Ascending aorta (tissue), 2 donors: Measurements from ENCODE around the gene CPXM1. TPM values are rescaled to one million over a fixed set of nuclear protein-coding genes. Genes with fewer than 3 reads are reported as not detected.
A peak's percentile ranks its signal among the peaks of the same experiment; 100 is the strongest.

ENCODE experiments used
- DNase-seq, 2 donors: peaks; one replicate each; pipeline ENCODE4 v3.0.0-alpha.2; 2019; ENCODE audit warnings: low spot score in 2 of 2
- H3K27ac ChIP-seq, 2 donors: fragments of 200-600 bp; sonication (generic); one replicate each; pipeline ENCODE4 v1.5.1; 2016 to 2017; ENCODE audit warnings: mild to moderate bottlenecking in 1 of 2
- H3K27me3 ChIP-seq: fragments of 200-600 bp; sonication (generic); one replicate; pipeline ENCODE4 v1.5.1; 2017
- H3K36me3 ChIP-seq, 2 donors: fragments of 200-600 bp; sonication (generic); one replicate each; pipeline ENCODE4 v1.5.1; 2016
- H3K4me1 ChIP-seq, 2 donors: fragments of 200-600 bp; sonication (generic); one replicate each; pipeline ENCODE4 v1.5.1; 2016 to 2017; ENCODE audit warnings: mild to moderate bottlenecking in 1 of 2
- H3K4me3 ChIP-seq, 2 donors: fragments of 200-600 bp; sonication (generic); one replicate each; pipeline ENCODE4 v1.5.1; 2016 to 2017; ENCODE audit warnings: mild to moderate bottlenecking in 1 of 2
- H3K9me3 ChIP-seq, 2 donors: fragments of 200-600 bp; sonication (generic); one replicate each; pipeline ENCODE4 v1.5.1; 2016
- intact Hi-C: fragments of 100-400 bp; cut with DNase I; formaldehyde crosslinking; loops from one replicate; pipeline ENCODE4 v1.15.1; 2023
- total RNA-seq: library from RNA; depleted of rRNA; stranded (reverse); fragments of >200 nt; gene quantifications from one replicate; pipeline ENCODE4 v1.1.0, GENCODE V29; 2016
- TF ChIP-seq, protein P1 (sequence below), 3 experiments: fragments of 200-600 bp in 2 of 3; fragments of 450-650 bp in 1 of 3; sonication (generic) in 2 of 3; IDR thresholded peaks; one replicate each; pipeline ENCODE4 v1.5.1; 2016 to 2019; ENCODE audit warnings: antibody characterized with exemption in 3 of 3, mild to moderate bottlenecking in 1 of 3, moderate library complexity in 1 of 3

Gene CPXM1
- total RNA-seq, 1 donor from 2014 or later = not detected

DNA sequence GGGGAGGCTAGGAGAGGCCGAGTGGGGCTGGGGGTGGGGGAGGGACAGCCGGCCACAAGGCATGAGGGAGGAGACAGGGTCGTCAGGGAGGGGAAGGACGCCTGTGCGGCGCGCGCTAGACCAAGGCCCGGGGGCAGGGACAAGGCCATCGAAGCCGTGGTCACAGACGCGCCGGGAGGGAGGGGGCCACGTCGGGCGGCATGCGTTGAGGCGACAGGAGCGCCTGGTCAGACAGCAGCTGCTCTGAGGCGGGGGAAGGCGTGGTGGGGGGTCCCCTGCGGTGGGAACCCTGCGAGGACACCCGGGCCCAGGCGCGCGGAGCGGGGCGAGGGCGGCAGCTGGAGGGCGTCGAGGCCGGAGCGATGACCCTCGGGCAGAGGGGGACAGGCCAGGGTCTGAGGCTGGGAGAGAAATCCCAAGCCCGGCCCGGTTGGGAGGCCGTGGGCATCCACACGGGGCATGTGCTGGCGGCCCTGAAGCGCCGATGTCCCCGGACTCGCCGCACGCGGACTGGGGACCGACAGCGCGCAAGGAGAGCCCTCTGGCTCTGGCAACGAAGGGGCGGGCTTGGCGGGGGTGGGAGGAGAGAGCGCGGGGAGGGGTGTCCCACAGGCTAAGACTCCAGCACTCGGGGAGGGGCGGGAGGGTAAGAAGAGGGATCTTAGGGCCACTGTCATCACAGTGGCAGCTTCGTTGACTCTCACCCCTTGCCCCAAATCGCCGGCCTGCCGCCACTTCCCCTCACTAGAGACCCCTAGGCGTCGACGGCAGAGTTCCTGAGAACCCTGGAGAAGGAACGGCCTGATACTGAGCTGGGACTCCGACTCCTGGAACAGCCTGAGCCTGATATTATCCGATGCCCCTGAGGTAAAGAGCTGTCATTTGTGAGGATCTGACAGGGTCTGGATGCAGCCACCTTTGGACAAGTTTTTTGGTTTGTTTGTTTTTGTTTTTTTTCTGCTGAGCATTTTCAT lies 20.8 kb upstream of the CPXM1 start:
- Histone ChIP-seq H3K4me3 (peak overlapping the region in 1 of 2 donors; percentile 30), H3K36me3 (no peaks in the 10 kb centered on the region), H3K27ac (no peak overlapping the region), H3K9me3 (no peaks in the 10 kb centered on the region), H3K27me3 (peaks cover 17% of the 10 kb centered on the region), H3K4me1 (no peaks in the 10 kb centered on the region)
- peak in 1 of 2 donors; percentile 54 for DNase-seq
- intact Hi-C loops = no loop called here
- TF ChIP-seq, protein P1, sequence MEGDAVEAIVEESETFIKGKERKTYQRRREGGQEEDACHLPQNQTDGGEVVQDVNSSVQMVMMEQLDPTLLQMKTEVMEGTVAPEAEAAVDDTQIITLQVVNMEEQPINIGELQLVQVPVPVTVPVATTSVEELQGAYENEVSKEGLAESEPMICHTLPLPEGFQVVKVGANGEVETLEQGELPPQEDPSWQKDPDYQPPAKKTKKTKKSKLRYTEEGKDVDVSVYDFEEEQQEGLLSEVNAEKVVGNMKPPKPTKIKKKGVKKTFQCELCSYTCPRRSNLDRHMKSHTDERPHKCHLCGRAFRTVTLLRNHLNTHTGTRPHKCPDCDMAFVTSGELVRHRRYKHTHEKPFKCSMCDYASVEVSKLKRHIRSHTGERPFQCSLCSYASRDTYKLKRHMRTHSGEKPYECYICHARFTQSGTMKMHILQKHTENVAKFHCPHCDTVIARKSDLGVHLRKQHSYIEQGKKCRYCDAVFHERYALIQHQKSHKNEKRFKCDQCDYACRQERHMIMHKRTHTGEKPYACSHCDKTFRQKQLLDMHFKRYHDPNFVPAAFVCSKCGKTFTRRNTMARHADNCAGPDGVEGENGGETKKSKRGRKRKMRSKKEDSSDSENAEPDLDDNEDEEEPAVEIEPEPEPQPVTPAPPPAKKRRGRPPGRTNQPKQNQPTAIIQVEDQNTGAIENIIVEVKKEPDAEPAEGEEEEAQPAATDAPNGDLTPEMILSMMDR (IDR thresholded peaks at IDR 0.05) = no peak

DNA sequence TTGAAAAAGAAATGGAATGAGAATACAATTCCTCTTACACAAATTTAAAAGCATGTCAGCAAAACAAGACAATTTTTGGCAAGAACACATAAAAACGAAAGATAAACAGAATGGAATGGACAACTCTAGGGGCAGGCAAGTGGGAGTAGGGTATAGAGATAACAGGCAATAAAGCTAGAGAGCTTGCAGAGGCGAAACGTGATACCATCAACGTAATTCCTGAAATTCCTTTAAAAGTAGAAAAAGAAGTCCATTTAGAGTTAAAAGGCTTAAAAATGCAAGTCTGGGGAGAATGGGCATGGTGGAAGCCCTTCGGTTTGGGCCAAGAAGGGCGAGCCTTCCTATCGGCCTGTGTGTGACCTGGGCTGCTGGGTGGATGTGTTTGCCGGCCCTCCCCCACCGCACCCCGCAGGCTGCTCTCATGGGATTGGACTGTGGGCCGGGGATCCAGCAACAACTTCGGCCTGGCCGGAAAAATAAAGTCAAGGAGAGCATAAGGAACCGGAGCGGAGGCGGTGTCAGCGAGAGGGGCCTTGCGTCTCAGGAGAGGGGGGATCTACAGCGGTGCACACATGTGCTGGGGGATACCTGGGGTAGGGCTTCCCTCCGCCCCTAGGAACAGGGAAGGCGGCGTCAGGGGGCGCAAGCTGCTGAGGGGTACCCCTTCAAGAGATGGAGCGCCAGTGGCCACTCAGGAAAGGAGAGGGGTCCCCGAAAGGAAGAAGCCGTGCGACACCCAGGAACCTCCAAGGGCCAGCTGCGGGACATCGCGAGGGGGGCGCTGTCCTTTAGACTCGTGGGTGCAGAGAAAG lies 19.9 kb upstream of the CPXM1 start:
- peaks cover 17% of the 10 kb centered on the region for H3K27me3 ChIP-seq
- no peak overlapping the region for H3K27ac ChIP-seq
- intact Hi-C loops = no loop called here
- TF ChIP-seq, protein P1 (IDR thresholded peaks at IDR 0.05) = no peak
- no peaks in the 10 kb centered on the region for H3K4me1 ChIP-seq
- no peaks in the 10 kb centered on the region for H3K9me3 ChIP-seq
- peak in 1 of 2 donors; percentile 58 for DNase-seq
- no peaks in the 10 kb centered on the region for H3K36me3 ChIP-seq
- peak overlapping the region in 1 of 2 donors; percentile 30 for H3K4me3 ChIP-seq

DNA sequence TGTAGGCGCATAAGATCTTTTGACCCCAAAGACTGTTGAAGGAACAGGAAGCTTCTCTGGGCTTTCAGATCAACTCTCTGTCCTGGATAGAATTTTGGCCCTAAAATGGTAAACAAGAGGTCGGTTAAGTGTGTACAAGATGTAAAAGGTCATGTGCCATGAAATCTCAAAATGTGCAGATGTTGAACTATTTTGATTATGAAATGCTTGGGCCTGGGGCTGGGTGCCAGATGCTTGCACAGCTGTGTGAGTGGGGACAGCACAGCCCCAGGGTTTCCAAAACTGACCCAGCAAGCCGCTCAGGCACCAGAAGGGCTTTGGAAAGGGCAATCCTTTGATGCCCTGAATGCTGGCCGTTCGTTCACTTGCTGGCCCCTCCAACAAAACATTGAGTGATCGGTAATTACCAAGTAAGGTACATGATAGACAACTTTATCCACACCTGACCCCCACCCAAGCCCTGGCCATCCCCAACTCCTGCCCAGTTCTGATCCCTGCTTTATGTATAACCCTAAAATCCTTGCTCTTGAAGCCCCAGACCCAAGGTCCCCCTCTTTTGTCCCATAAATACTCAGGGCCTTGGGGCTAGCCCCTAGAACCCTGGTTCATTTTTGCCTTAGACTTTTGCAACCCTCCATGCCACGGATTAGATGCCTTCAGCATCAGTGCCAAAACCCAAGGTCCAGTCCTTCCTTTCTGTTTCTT lies 17.6 kb upstream of the CPXM1 start:
- TF ChIP-seq, protein P1 (IDR thresholded peaks at IDR 0.05) = no peak
- no peak overlapping the region for H3K27ac ChIP-seq
- intact Hi-C loops = no loop called here
- peak in 1 of 2 donors; percentile 53 for DNase-seq
- no peaks in the 10 kb centered on the region for H3K9me3 ChIP-seq
- H3K4me3 ChIP-seq = no peak overlapping the region
- no peaks in the 10 kb centered on the region for H3K4me1 ChIP-seq
- H3K27me3 ChIP-seq = peaks cover 17% of the 10 kb centered on the region
- H3K36me3 ChIP-seq = no peaks in the 10 kb centered on the region

DNA sequence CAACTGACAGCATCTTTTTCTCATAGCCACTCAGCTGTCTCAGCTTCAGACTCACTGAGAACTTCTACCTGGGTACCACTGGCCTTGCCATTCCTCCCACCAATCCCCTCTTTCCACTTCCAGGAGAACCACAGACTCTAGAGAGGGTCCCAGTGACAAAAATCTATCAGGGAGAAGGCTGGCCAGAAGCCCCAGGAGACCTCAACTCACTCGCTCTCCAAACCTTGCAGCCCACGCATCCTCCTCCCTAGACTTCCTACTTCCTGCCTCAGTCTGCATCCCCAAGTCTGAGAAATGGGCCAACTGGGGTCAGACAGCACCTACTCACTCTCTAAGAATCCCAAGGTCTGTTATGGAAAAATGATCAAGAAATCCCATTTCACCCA lies 16.9 kb upstream of the CPXM1 start:
- Histone ChIP-seq H3K27ac (no peak overlapping the region), H3K36me3 (no peaks in the 10 kb centered on the region), H3K4me1 (no peaks in the 10 kb centered on the region), H3K27me3 (peaks cover 17% of the 10 kb centered on the region), H3K4me3 (no peak overlapping the region), H3K9me3 (peaks cover 0 to 5% of the 10 kb centered on the region in 2 donors)
- DNase-seq = no peak
- TF ChIP-seq, protein P1 (IDR thresholded peaks at IDR 0.05) = no peak
- intact Hi-C loops = no loop called here

DNA sequence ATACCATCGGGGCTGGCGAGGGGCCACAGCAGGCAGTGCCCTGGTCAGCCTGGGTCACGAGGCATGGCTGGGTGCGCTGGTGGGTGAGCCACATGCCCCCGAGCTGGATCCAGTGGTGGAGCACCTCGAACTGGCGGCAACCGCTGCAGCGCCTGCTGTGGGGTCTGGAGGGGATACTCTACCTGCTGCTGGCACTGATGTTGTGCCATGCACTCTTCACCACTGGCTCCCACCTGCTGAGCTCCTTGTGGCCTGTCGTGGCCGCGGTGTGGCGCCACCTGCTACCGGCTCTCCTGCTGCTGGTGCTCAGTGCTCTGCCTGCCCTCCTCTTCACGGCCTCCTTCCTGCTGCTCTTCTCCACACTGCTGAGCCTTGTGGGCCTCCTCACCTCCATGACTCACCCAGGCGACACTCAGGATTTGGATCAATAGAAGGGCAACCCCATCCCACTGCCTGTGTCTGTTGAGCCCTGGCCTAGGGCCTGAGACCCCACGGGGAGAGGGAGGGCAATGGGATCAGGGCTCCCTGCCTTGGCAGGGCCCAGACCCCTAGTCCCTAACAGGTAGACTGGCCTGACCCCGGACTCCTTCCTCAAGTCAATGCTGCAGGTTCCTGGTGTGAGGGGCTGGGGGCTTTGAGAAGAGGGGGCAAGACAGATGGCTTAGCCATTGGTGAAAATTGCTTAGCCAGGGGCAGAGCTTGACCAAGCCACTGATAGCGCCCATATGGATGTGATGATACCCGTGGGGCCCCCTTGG lies 16.3 kb upstream of the CPXM1 start:
- intact Hi-C loops = no loop called here
- H3K4me3 ChIP-seq = no peak overlapping the region
- H3K27me3 ChIP-seq = peaks cover 13% of the 10 kb centered on the region
- no peak overlapping the region for H3K27ac ChIP-seq
- TF ChIP-seq, protein P1 (IDR thresholded peaks at IDR 0.05) = no peak
- peak in 1 of 2 donors; percentile 59 for DNase-seq
- no peaks in the 10 kb centered on the region for H3K36me3 ChIP-seq
- no peaks in the 10 kb centered on the region for H3K4me1 ChIP-seq
- peaks cover 0 to 10% of the 10 kb centered on the region in 2 donors for H3K9me3 ChIP-seq
